ENCODE results near the gene ZDHHC14. TPM values are rescaled to one million over a fixed set of nuclear protein-coding genes. Genes with fewer than 3 reads are reported as not detected.

The ZDHHC14 gene
- total RNA-seq, 1 experiment from 2014 or later = 17.3 TPM

DNA sequence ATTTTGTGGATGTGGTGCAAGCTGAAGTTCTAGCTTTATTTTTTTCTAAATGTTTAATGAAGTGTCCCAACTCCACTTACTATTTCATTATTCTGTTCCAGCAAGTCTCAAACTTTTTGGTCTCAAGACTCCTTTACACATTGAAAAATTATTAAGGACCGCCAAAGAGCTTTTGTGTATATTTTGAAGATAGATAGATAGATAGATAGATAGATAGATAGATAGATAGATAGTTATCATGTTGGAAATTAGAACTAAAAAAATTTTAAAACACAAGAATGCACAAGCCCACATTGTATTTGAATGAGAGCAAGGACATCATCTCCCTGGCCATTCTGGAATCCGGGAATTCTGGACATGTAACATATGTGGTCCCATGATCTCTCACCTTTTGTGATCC is 260.8 kb downstream of the ZDHHC14 start:
- DNase-seq = no peak
- no TSS peak for BruUV-seq (replicated peaks)
- TF ChIP-seq, protein P1, sequence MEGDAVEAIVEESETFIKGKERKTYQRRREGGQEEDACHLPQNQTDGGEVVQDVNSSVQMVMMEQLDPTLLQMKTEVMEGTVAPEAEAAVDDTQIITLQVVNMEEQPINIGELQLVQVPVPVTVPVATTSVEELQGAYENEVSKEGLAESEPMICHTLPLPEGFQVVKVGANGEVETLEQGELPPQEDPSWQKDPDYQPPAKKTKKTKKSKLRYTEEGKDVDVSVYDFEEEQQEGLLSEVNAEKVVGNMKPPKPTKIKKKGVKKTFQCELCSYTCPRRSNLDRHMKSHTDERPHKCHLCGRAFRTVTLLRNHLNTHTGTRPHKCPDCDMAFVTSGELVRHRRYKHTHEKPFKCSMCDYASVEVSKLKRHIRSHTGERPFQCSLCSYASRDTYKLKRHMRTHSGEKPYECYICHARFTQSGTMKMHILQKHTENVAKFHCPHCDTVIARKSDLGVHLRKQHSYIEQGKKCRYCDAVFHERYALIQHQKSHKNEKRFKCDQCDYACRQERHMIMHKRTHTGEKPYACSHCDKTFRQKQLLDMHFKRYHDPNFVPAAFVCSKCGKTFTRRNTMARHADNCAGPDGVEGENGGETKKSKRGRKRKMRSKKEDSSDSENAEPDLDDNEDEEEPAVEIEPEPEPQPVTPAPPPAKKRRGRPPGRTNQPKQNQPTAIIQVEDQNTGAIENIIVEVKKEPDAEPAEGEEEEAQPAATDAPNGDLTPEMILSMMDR (IDR thresholded peaks at IDR 0.05; ENCODE audit: unreplicated experiment) = no peak
- no peaks in the 10 kb centered on the region for H3K9me3 Mint-ChIP-seq (ENCODE audit: low read depth, unreplicated experiment)
- no peak overlapping the region for H3K4me3 Mint-ChIP-seq (ENCODE audit: low read depth, unreplicated experiment)
- CTCF ChIA-PET = no interaction called here
- no peaks in the 10 kb centered on the region for H3K27me3 Mint-ChIP-seq (ENCODE audit: unreplicated experiment)
- no peaks in the 10 kb centered on the region for H3K4me1 Mint-ChIP-seq (ENCODE audit: low read depth, unreplicated experiment)
- H3K27ac Mint-ChIP-seq (ENCODE audit: unreplicated experiment) = no peak overlapping the region
- H3K36me3 Mint-ChIP-seq (ENCODE audit: insufficient read depth, unreplicated experiment) = peaks cover 4% of the 10 kb centered on the region
- intact Hi-C loops (cut with micrococcal nuclease; ENCODE audit: unreplicated experiment) = no loop called here

DNA sequence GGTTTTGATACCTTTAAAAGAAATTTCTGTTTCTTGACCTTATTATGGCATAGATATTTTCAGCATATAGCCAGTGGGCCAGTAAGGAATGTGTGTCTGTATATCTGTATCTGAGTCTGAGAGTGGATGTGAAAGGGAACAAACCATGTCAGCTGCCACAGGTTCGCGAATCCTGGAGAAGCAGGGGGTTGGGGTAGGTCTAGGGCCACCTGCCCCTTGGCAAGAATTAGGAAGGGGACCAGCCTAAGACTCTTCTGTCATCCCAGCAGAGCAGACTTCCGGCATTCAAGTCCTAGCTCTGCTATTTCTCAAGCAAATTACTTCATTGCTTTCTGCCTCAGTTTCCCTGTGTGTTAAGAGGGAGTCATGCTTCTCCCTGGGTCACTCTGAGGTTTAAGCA is 261.7 kb downstream of the ZDHHC14 start:
- CTCF ChIA-PET = no interaction called here

DNA sequence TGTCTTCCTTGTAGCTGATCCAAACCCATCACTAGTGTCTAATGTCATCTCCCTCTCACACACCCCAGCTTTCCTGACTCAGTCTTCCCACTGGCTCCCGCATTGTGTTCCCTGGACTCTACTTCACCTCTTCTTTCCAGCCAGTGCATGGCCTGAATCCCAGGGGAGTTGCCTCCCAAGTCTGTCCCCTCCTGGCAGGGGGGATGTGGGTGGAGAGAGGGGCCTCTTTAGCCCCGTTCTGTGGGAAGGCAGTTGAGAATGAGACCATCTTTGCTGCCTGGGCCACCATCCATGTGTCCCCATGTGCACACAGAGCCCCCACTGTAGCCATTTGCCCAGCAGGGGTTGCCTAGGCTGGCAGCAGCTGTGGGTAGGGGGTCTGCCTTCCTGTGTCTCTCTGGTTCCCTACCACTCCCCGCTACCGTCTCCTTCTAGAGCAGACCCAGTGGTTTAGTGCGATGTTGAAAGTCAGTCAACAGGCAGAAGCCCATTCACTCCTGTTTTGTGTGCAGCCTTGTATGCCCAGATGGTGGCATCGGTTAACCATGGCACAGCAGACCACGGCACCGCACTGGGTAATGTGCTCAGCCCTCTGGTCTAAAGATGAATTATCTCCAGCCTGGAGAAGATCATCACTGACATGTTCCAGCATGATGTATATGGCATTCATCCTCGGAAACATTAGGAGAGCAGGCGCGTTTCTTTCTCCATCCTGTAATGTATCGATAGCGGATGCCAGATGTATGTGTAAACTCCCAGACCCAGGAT is 263.2 kb downstream of the ZDHHC14 start:
- Mint-ChIP-seq H3K9me3 (ENCODE audit: low read depth, unreplicated experiment) (no peaks in the 10 kb centered on the region), H3K36me3 (ENCODE audit: insufficient read depth, unreplicated experiment) (peaks cover 10% of the 10 kb centered on the region), H3K4me1 (ENCODE audit: low read depth, unreplicated experiment) (no peaks in the 10 kb centered on the region), H3K27ac (ENCODE audit: unreplicated experiment) (no peak overlapping the region), H3K4me3 (ENCODE audit: low read depth, unreplicated experiment) (no peak overlapping the region), H3K27me3 (ENCODE audit: unreplicated experiment) (no peaks in the 10 kb centered on the region)
- CTCF ChIA-PET = interaction anchor here (0.8 kb wide), 1 partner anchor 30 kb away, joined by 3 read pairs; no protein-coding TSS in a partner anchor
- intact Hi-C loops (cut with micrococcal nuclease; ENCODE audit: unreplicated experiment) = no loop called here
- TF ChIP-seq, protein P1 (IDR thresholded peaks at IDR 0.05; ENCODE audit: unreplicated experiment) = no peak
- no TSS peak for BruUV-seq (replicated peaks)
- no peak for DNase-seq

More for the DNA sequence above, 261.7 kb downstream of the ZDHHC14 start:
- TF ChIP-seq, protein P1 (IDR thresholded peaks at IDR 0.05; ENCODE audit: unreplicated experiment) = no peak
- no peak overlapping the region for H3K4me3 Mint-ChIP-seq (ENCODE audit: low read depth, unreplicated experiment)
- no peaks in the 10 kb centered on the region for H3K27me3 Mint-ChIP-seq (ENCODE audit: unreplicated experiment)
- intact Hi-C loops (cut with micrococcal nuclease; ENCODE audit: unreplicated experiment) = no loop called here
- peaks cover 4% of the 10 kb centered on the region for H3K36me3 Mint-ChIP-seq (ENCODE audit: insufficient read depth, unreplicated experiment)
- BruUV-seq (replicated peaks) = no TSS peak
- no peaks in the 10 kb centered on the region for H3K4me1 Mint-ChIP-seq (ENCODE audit: low read depth, unreplicated experiment)
- no peak for DNase-seq
- H3K27ac Mint-ChIP-seq (ENCODE audit: unreplicated experiment) = no peak overlapping the region
- no peaks in the 10 kb centered on the region for H3K9me3 Mint-ChIP-seq (ENCODE audit: low read depth, unreplicated experiment)

DNA sequence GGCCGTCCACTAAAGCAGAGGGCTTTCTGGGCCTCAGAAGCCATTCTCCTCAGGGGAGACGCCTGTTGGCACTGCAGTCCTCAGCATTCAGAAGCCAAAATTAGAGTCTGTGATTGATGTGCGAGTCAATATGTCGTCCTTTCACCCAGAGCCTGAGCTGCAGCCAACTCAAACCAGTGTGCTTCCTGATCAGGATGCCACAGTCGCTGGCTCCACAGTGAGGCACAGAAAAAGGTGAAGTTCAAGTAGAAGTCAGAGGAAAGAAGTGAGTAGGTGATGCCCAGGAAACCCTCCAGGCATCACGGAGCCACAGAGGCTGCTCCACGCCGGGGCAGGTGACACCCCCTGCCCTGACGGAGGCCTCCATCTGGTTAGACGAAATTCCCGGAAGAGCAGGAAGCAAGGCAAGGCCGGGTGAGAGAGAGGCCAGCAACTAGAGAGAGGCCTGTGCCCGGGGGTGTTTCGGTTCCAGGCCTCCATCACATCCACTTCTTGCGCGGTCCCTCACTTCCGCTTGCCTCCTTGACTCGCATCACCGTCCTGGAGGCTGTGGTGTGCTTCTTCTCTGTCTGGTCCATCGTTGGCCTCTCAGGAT is 264.3 kb downstream of the ZDHHC14 start:
- DNase-seq = no peak
- Mint-ChIP-seq H3K27me3 (ENCODE audit: unreplicated experiment) (no peaks in the 10 kb centered on the region), H3K36me3 (ENCODE audit: insufficient read depth, unreplicated experiment) (peaks cover 11% of the 10 kb centered on the region), H3K27ac (ENCODE audit: unreplicated experiment) (no peak overlapping the region), H3K9me3 (ENCODE audit: low read depth, unreplicated experiment) (no peaks in the 10 kb centered on the region), H3K4me3 (ENCODE audit: low read depth, unreplicated experiment) (no peak overlapping the region), H3K4me1 (ENCODE audit: low read depth, unreplicated experiment) (no peaks in the 10 kb centered on the region)
- no TSS peak for BruUV-seq (replicated peaks)
- intact Hi-C loops (cut with micrococcal nuclease; ENCODE audit: unreplicated experiment) = no loop called here
- CTCF ChIA-PET = no interaction called here
- TF ChIP-seq, protein P1 (IDR thresholded peaks at IDR 0.05; ENCODE audit: unreplicated experiment) = no peak

Data from Calu3 (cell line).